GM18517 (cell line): ENCODE results near the gene AEBP1.
A peak's percentile ranks its signal among the peaks of the same experiment; 100 is the strongest.

Experiments used
- ATAC-seq: cut with Tn5 transposase; IDR thresholded peaks from one replicate; pipeline ENCODE4 v1.9.1; 2021; ENCODE audit warnings: mild to moderate bottlenecking, moderate library complexity; ENCODE audit not compliant: unreplicated experiment

Gene AEBP1

DNA sequence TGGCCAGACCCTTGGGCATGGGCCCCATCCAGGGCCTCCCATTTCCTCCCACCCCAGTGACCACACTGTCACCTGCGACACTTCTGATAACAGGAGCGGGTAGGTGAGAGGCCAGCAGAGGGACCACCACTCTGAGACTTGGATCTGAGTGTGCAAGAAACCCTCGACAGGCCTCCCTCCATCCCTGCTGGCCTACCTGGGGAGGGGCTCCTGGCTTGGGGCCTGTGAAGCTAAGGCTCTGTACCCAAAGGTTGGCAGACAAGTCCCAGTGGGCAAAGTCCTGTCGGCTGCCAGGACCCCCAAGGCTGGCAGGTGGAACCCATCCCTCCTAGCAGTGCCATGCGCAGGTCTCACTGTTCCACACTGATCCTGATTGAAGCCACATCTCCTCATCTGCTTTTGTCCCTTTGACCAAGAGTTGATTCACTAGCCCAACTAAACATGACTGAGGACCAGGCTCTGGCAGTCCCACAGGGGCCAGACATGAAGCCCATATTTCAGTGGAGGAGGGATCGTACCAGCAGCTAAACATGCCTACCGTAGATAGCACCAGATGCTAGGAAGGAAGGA lies 37.6 kb upstream of the AEBP1 start:
- no peak for ATAC-seq

DNA sequence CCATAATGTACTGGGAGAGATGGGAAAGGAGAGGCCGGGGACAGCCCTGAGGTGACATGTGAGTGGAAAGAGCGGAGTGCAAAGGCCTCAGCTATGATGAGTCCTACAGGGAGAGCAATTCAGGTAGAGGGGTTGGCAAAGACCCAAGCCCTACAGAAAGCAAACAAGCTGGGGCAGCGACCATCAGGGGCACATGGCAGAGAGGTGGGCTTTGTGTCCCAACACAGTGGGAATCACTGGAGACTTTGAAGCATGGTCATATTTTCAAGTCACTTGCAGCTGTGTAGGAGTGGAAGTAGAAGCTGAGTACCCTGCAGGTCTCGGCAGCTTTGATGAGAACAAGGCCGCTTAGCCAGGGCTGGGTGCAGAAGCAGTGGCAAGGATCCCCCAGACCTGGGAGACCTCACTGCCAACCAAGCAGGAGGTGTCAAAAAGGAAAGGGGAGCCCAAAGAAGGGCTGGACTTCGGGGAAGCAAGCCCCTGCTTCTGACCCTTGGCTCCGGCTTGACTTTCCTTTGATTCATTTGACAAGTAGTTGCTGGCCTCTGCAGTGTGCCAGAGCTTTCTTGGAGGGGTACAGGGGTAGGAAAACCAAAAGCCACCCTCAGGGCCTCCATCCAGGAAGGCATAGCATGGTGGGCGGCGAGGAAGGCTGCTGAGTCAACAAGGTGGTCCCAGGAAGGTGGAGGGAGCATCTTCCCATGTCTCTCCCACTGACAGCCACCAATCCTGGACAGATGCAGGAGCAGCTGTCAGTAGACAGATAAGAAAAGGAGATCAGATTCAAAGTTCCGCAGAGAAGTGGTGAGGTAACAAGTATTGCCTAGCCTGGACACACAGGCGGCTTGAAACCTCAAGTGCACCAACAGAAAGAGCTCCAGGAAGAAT lies 36.8 kb upstream of the AEBP1 start:
- no peak for ATAC-seq

DNA sequence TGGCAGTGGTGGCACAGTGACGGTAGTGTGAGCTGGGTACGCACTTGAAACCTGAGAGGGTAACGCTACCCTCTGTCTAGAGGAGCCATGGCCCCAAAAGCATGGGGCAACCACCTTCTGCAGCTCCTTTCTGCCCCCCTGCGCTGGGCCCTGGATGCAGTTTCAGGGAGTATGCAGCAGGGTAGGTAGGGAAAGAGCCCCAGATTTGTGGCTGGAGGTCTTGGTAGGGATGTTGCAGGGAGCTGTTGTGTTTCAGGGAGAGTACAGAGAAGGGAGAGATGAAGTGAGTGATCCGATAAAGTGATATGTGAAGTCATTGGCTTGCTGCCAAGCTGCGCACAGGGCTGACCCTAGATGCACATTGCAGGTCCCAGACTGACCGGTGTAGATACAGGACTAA lies 36.1 kb upstream of the AEBP1 start:
- no peak for ATAC-seq

DNA sequence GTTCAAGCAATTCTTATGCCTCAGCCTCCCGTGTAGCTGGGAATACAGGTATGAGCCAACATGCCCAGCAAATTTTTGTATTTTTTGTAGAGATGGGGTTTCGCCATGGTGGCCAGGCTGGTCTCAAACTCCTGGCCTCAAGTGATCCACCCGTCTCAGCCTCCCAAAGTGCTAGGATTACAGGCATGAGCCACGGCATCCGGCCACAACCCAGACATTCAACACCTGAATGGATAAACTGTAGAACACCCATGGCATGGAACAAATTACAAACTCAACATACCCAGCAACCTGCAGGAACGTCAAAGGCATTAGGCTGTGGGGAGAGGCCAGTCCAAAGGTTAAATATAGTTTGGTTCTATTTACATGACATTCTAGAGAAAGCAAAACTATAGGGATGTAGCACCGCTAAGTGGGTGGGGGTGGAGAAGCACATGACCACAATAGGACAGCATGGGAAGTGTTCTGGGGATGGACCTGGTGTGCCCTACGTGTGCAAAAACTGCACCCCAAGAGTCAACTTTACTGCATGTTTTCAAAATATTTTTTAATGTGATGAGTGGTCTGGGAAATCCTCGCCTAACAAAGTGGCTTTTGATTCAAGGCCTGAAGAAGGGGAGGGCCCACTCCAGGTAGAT lies 32.3 kb upstream of the AEBP1 start:
- no peak for ATAC-seq

DNA sequence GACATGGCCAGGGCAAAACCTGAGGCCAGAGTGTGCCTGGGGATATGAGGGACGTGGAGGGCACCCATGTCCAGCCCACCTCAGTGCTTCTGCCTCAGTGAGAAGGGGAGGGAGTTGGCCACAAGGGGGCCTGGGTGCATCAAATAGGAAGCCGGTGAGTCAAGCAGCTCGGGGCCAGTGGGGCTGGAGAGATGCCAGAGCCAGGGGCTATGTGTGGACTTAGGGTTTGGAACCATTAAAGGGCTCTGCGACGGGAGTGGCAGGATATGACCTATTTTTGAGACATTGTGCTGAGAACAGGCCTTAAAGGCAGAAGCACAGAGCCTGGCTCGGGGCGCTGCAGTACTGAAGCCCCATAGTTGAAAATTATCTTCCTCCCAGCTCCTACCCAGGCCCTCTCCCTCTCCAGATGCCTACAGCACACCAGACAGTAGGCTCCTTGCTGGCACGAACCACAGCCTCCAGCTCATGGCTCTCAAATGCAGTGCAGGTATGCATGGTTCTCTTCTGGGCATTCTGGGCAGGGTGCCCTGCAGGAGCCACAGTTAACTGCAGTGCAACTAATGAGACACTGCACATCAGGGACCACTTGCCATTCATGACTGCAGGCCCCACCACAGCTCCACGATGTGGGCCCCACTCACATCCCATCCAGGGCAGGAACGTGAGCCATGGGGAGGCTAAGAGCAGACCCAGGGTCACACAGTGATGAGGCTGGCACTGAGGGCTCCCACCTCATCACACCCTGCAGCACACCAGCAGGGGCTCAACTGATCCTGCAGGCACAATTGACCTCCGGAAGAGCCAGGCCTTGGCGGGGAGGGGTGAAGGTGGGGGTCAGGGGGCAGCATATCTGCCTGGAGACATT lies 31.5 kb upstream of the AEBP1 start:
- ATAC-seq, result no peak

DNA sequence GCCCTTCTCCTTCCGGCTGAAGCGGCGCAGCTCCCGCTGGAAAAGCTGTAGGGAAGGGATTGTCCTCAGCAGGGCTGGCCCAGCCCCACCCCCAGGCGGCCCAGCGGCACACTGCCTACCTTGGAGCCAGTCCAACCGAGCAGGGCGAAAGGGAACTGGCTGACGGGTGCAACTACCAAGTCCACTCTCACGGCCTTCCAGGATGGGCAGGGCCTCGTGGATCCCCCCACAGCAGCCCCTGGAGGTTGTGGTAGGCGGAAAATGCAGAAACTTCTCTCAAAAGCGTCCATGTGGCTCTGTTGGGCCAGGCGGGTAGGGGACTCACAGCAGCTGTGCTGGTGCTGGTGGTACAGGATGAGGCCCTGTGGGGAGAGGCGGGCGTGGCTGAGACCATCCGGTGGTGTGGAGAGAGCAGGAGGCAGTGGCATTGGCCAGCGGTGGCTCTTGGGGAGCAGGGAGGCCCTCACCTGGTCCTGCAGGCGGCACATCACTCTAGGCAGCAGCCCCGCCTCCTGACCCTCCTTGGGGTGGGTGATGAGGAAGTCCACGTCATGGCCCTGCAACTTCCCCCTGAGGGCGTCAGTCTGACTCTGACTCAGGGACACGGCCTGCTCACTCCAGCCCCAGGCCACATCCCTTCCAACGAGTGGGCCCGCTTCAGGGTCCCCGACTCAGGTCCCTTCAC lies 30.3 kb upstream of the AEBP1 start:
- ATAC-seq, result peak; percentile 64

DNA sequence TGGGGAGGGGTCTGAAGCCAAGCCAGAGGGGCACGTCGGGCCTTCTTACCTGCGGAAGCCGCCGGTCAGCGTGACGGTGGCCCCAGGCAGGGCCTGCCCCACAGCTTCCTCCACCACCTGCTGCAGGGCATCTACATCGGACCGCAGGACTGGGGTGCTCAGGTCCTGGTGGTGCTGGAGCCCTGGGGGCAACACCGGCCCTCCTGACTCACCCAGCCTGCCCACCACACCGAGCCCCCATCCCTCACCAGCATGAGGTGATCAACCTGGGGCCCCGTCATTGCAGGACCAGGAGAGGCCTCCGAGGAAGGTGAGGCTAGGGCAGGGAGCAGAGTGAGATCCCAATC lies 29.8 kb upstream of the AEBP1 start:
- no peak for ATAC-seq

DNA sequence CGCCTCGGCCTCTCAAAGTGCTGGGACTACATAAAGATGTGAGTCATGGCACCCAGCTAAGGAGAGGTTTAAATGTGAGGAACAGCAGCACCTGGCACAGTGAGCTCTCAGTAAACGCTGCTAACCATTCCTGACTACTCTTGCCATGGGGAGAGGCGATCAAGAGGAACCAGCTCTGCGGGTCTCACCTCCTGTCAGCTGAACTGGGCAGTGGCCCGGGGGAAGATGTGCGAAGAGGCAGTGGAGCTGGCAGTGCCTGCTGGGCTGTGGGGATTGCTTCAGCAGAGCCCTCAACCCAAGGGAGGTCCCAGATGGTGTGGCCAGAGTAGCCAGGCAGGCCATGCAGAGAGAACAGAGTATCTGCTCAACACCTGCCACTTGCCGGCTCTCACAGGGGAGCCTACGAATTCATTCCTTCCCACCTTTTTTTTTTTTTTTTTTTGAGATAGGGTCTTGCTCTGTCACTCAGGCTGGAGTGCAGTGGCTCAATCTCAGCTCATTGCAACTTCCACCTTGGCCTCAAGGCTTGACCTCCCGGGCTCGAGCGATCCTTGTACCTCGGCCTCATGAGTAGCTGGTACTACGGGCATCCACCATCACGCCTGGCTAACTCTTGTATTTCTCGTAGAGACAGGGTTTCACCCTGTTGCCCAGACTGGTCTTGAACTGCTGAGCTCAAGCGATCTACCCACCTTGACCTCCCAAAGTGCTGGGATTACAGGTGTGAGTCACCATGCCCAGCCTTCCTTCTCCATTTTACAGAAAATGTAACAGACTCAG lies 28.7 kb upstream of the AEBP1 start:
- no peak for ATAC-seq

DNA sequence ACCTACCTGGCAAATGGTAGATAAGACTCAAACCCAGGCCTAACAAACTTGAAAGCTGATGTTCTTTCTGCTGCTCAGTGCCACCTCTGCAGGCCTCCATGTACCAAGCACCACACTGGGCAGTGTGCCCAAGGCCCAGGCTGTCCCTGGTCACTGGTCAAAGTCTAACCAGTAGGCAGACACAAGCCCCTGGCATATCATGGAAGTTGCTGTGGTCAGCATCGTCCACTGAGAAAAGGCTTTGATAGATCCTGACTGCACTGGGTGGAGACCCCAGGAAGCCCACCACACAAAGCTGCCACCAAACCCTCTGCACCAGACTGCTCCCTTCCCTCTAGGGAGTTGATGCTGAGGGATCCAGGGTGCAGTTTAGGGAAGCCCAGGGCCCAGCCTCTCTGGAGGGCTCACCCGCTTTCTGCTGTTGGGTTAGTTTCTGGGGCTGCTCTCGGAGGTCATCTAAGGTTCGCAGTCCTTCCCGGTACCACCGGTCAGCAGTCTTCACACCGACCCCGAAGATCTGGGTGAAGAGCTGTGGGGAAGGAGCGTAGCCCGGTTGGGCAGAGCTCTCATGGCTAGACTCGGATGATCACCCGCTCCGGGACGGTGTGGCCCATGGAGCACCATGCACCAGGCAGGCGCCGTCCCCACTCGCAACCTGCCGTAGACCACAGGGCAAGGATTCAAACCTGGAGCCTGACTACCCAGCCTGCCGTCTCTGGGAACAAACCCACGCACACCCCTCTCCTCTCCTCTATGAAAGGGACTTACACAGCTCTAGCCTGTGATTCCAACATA lies 27.8 kb upstream of the AEBP1 start:
- ATAC-seq, result no peak

DNA sequence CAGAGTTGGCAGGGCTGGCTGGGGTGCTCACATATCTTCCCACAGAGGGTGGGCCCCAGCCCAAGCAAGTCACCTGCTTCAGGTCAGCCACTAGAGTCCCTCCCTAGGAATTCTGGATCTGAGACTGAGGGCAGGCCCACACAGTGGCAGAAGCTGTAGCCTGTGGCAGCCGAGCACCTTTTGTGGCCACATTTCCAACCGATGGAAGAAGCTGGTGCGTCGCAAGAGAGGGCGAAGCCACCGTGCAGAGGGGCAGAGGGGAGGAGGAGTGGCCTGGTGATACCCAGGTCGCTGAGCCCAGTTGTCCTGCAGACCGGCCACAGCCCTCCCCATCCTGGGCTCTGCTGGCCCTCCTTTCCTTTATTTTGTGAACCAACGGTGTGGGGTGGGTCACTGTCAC lies 27.1 kb upstream of the AEBP1 start:
- ATAC-seq, result no peak

DNA sequence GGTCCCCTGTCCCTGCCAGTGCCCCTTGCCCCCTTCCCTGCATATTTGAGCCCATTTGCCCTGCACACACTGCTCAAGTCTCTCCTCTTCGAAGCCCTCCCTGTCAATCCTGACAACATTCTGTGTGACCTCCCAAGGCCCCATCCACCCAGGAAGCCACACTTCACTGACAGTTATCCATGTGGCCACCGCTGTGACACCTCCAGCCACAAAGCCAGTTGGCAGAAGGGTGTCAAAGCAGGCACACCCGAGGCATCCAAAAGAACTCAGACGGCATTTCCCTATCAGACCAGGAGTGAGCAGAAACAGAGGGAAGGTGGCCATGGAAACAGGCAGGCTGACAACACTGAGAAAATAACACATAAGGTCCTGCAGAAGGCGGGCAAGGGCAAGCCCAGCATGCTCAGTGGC lies 26.5 kb upstream of the AEBP1 start:
- no peak for ATAC-seq

DNA sequence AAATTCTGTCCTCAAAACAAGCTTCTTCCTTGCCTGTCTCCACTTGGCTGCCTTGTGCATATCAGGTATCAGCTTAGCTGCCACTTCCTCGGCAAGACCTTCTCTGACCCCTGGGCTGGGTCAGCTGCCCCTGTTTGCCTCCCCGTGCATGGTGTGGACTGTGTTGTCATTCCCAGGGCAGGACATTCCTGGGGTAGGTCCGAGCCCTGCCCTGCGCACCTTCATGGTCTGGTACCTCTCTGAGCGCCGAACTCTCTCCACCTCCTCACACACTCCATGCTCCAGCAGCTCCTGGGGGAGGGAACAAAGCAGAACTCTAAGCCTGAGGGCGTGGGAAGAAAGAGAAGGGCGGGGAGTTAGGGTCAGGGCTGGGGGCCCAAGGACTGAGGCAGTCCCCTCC lies 25.6 kb upstream of the AEBP1 start:
- no peak for ATAC-seq

DNA sequence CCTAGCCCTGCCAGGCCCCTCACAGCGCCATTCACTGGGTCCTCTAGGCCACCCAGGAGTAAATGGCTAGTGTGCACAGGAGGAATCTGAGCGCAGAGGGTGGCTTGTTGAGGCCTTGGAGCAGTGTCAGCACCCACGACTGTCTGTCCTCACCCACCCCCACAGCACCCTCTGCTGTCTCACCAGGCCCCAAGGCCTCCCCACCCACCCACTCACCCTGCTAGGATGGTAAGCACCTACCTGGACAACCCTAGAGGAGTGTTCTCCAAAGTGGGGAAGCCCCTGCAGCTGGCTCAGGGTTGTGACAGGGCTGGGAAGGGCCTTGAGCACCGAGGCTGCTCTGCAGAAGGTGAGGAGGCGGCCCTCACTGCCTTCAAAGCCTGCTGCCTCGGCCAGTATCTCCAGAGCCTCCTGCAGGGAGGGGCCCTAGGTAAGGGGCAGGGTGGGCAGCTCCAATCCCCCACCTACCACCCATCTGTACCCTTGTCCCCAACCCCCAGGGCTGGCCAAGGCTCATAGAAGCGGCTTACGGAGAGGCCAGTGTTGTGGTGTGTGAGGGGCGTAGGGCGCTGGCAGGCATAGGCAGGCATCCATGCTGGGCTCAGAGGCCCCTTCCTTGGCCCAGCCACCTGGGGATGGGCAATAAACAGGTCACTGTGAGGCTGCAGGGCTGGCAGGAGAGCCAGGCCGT lies 24.7 kb upstream of the AEBP1 start:
- ATAC-seq, result no peak

DNA sequence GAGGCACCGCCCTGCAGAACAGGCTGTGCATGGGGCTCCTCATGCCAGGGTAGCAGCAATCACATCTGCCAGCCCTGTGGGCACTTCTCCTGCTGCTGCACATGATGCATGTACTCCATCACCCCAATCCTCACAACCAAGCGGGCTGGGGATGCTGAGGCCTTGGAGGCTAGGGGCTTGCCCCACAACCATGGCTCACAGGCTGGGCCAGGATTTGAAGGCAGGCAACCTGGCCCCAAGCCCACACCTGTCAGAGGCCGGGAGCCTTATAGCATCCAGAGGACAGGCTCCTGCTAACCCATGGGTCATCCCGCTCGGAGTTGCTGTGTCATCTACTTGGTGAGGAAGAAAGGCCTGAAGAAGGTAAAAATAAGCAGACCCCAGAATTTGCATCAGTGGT lies 24.0 kb upstream of the AEBP1 start:
- no peak for ATAC-seq

DNA sequence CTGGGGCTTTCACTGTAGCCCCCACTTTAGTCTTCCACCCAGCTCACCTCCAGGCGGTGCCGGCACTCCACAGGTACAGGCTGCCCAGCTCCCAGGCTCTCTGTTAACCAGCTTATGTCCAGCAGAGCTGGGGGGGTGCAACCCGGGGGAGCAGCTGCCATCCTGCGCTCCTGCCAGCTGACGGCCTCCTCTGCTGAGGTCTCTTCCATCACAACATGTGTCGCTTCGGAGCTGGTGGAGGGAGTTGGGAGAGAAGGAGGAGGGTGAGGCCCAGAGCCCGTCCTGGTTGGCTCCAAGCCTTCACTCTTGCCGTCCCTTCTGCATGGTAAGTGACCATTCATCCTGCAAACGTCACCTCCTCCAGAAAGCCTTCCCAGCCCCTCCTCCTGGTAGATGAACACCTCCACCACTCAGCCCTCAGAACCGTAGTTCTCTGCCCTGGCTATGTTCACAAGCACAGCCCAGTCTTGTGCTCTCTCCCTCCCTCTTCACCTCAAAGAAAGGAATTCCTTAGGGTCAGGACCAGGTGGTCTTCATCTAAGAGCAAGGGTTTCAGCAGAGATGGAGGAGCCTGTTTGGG lies 23.4 kb upstream of the AEBP1 start:
- no peak for ATAC-seq

DNA sequence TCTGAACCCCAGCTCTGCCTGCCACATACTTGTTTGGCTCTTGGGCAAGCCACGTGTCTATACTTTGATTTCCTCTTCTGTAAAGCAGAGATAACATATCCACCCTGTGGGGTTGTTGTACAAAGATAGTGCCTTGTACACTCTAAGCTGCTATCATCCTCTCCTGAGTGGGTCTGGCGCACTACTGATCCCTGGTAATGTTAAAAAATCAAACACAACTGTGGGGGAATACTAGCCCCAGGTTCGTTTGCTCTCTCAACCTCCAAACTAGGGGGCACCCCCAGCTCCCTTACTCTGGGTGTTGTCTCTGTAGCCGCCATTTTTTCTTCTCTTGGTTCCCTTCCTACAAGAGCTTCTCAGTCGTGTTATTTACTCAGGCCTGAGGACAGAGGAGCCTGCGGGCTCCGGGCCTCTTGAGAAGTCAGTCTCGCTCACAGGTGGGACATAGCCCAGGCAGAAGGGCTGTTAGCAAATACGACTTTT lies 22.8 kb upstream of the AEBP1 start:
- ATAC-seq, result no peak

DNA sequence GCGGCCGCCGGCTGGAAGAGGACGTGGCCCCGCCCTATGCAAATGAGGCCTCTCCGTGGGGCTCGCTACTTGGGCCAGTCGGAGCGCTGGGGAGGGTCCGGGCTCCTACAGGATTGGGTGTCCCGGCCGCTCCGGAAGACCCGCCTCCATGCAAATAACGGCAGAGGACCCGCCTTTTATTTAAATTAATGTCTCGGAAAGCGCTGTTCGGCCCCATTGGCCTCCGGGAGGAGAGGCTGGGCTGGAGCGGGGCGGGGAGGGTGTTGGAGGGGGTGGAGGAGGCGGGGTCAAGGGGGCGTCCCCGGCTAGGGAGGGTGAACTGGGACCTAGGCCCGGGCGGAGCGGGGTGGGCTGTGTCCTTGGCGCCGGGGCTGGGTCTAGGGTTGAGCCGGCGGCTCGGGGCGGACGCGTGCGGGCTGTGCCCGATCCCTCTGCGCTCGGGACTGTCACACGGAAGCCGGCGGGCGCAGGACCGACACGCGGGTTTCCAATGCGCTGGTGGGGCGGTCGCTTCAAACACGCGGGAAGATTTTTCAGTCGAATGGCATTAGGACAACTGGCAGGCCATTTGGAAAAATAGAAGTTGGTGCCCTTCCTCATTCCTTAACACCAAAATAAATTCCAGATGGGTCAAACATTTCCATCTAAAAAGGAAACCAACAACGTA lies 21.5 kb upstream of the AEBP1 start:
- peak; percentile 86 for ATAC-seq

DNA sequence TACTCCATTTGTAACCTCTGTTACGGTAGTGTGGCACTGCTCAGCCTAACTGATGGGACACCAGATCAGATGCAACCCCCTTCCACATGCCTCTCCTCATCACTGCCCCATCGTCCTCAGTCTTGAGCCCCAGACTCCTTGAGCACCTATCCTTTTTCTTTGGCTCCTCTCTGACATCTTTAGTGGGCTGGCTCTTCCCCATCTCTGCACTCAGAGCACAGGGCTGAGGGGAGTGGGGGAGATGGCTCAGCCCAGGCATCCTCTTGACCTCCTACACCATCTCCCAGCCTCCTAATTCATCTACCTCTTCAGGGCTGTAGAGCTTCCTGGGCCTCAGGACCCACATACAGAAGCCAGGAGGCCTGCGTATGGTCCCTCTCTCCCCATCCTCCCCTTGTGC lies 20.3 kb upstream of the AEBP1 start:
- no peak for ATAC-seq
